Measurements from ENCODE around the gene NUP98.

Gene NUP98

GRCh38 chr11:3635641-3636375 is 161.5 kb downstream of the NUP98 start:
- DNase-seq: no peak

- no peak for DNase-seq
These were observed 165.2 kb downstream of the NUP98 start for GRCh38 chr11:3632070-3632660.

- DNase-seq: no peak
These were observed 166.0 kb downstream of the NUP98 start for GRCh38 chr11:3631331-3631730.

GRCh38 chr11:3627291-3627690 is 170.1 kb downstream of the NUP98 start:
- DNase-seq: no peak

GRCh38 chr11:3626250-3626960 is 170.9 kb downstream of the NUP98 start:
- no peak for DNase-seq
